GM19035 (cell line): ENCODE measurements around the gene CDKN2AIPNL.

Experiments used
- ATAC-seq: cut with Tn5 transposase; IDR thresholded peaks from one replicate; pipeline ENCODE4 v1.9.1; 2021; ENCODE audit not compliant: unreplicated experiment

CDKN2AIPNL gene

GRCh38 chr5:134411546-134412266, at the start of gene CDKN2AIPNL:
TSS of gene CDKN2AIPNL (minus strand) at chr5:134411881. CDS start at chr5:134411854, 27 bp downstream.
- ATAC-seq: peak; percentile 97

GRCh38 chr5:134460551-134460950, 48.9 kb upstream of the CDKN2AIPNL start:
- ATAC-seq: no peak

- ATAC-seq: no peak
Measured at GRCh38 chr5:134459491-134459890, 47.8 kb upstream of the CDKN2AIPNL start.

GRCh38 chr5:134459010-134459403, 47.3 kb upstream of the CDKN2AIPNL start:
- no peak for ATAC-seq

- ATAC-seq: no peak
Measured at GRCh38 chr5:134458234-134459009, 46.7 kb upstream of the CDKN2AIPNL start.

- no peak for ATAC-seq
Measured at GRCh38 chr5:134457801-134458200, 46.1 kb upstream of the CDKN2AIPNL start.

GRCh38 chr5:134456825-134457224, 45.1 kb upstream of the CDKN2AIPNL start:
- no peak for ATAC-seq

- ATAC-seq: no peak
Measured at GRCh38 chr5:134455466-134455865, 43.8 kb upstream of the CDKN2AIPNL start.

GRCh38 chr5:134453016-134453415, 41.3 kb upstream of the CDKN2AIPNL start:
- ATAC-seq: no peak

- ATAC-seq: no peak
Measured at GRCh38 chr5:134451936-134452505, 40.3 kb upstream of the CDKN2AIPNL start.

GRCh38 chr5:134451225-134451935, 39.7 kb upstream of the CDKN2AIPNL start:
- ATAC-seq: no peak

- no peak for ATAC-seq
Measured at GRCh38 chr5:134450374-134450773, 38.7 kb upstream of the CDKN2AIPNL start.

- no peak for ATAC-seq
Measured at GRCh38 chr5:134449167-134449566, 37.5 kb upstream of the CDKN2AIPNL start.

- no peak for ATAC-seq
Measured at GRCh38 chr5:134447815-134448520, 36.3 kb upstream of the CDKN2AIPNL start.

GRCh38 chr5:134446938-134447337, 35.3 kb upstream of the CDKN2AIPNL start:
- ATAC-seq: no peak

- no peak for ATAC-seq
Measured at GRCh38 chr5:134445856-134446818, 34.5 kb upstream of the CDKN2AIPNL start.

- ATAC-seq: no peak
Measured at GRCh38 chr5:134444941-134445471, 33.3 kb upstream of the CDKN2AIPNL start.

- ATAC-seq: no peak
Measured at GRCh38 chr5:134440201-134440755, 28.6 kb upstream of the CDKN2AIPNL start.

GRCh38 chr5:134439210-134439654, 27.6 kb upstream of the CDKN2AIPNL start:
- ATAC-seq: no peak
